ENCODE measurements around the gene PAPSS1.

- TF ChIP-seq CTCF (IDR thresholded peaks at IDR 0.05; ENCODE audit: control extremely low read depth in 1 of 3, insufficient read depth in 1 of 3, low read depth in 1 of 3, low read length in 3 of 3) (no peak), ATF2 (IDR thresholded peaks at IDR 0.05; ENCODE audit: low read length) (no peak), EZH2 (IDR thresholded peaks at IDR 0.05; ENCODE audit: low read depth, low read length, severe bottlenecking) (no peak), EGR1 (IDR thresholded peaks at IDR 0.05; ENCODE audit: borderline replicate concordance, low read depth, low read length) (no peak), GTF2F1 (IDR thresholded peaks at IDR 0.05; ENCODE audit: borderline replicate concordance, low read depth, low read length) (no peak), MAFK (IDR thresholded peaks at IDR 0.05; ENCODE audit: low read depth, low read length) (no peak), JUND (IDR thresholded peaks at IDR 0.05; ENCODE audit: low read length) (no peak), POLR2AphosphoS5 (IDR thresholded peaks at IDR 0.05; ENCODE audit: low read depth, low read length) (no peak), HDAC6 (IDR thresholded peaks at IDR 0.05; ENCODE audit: low read depth, low read length) (no peak), POLR2A (IDR thresholded peaks at IDR 0.05; ENCODE audit: control extremely low read depth in 1 of 2, low read depth in 2 of 2, low read length in 2 of 2) (no peak), RNF2 (IDR thresholded peaks at IDR 0.05; ENCODE audit: borderline replicate concordance, low read depth, low read length, missing control alignments, poor library complexity, severe bottlenecking) (no peak)
- TF ChIP-seq, protein P1, sequence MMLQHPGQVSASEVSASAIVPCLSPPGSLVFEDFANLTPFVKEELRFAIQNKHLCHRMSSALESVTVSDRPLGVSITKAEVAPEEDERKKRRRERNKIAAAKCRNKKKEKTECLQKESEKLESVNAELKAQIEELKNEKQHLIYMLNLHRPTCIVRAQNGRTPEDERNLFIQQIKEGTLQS (IDR thresholded peaks at IDR 0.05; ENCODE audit: insufficient read depth, low read depth, low read length) = no peak
These were observed 40.4 kb upstream of the PAPSS1 start for GRCh38 chr4:107760281-107760947.

Measured in H1 (cell line).